MM.1S (cell line): ENCODE results near the gene SMURF1.

ENCODE experiments used
- EZH2 ChIP-seq: fragments of 300-600 bp; sonication (generic); optimal IDR thresholded peaks from 2 replicates; pipeline ENCODE3; 2017; ENCODE audit warnings: low read depth, mild to moderate bottlenecking, antibody characterized with exemption, low read length, mixed read lengths
- EZH2phosphoT487 ChIP-seq: fragments of 300-600 bp; sonication (generic); IDR thresholded peaks from 2 replicates; pipeline ENCODE4 v1.6.1; 2018; ENCODE audit warnings: antibody characterized with exemption, low read length
- TF ChIP-seq, protein P1 (sequence below): fragments of 300-600 bp; sonication (generic); IDR thresholded peaks from 2 replicates; pipeline ENCODE4 v1.5.1; 2016; ENCODE audit warnings: antibody characterized with exemption, low read length, mixed read lengths

GRCh38 chr7:99139036-99139435 is 4.9 kb downstream of the SMURF1 start:
- TF ChIP-seq, protein P1, sequence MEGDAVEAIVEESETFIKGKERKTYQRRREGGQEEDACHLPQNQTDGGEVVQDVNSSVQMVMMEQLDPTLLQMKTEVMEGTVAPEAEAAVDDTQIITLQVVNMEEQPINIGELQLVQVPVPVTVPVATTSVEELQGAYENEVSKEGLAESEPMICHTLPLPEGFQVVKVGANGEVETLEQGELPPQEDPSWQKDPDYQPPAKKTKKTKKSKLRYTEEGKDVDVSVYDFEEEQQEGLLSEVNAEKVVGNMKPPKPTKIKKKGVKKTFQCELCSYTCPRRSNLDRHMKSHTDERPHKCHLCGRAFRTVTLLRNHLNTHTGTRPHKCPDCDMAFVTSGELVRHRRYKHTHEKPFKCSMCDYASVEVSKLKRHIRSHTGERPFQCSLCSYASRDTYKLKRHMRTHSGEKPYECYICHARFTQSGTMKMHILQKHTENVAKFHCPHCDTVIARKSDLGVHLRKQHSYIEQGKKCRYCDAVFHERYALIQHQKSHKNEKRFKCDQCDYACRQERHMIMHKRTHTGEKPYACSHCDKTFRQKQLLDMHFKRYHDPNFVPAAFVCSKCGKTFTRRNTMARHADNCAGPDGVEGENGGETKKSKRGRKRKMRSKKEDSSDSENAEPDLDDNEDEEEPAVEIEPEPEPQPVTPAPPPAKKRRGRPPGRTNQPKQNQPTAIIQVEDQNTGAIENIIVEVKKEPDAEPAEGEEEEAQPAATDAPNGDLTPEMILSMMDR = no peak
- no peak for TF ChIP-seq EZH2phosphoT487
- no peak for TF ChIP-seq EZH2
